GM19239 (cell line): ENCODE data around the gene ME3.

Source experiments
- DNase-seq: peaks from one replicate; pipeline ENCODE4 v3.0.0; 2011; ENCODE audit warnings: low spot score; ENCODE audit not compliant: insufficient read length
- FAIRE-seq: peaks from 2 replicates; lab custom pipeline; 2011; peaks lifted over from hg19 to GRCh38; lab: Jason Lieb, UNC

ME3 gene

DNA sequence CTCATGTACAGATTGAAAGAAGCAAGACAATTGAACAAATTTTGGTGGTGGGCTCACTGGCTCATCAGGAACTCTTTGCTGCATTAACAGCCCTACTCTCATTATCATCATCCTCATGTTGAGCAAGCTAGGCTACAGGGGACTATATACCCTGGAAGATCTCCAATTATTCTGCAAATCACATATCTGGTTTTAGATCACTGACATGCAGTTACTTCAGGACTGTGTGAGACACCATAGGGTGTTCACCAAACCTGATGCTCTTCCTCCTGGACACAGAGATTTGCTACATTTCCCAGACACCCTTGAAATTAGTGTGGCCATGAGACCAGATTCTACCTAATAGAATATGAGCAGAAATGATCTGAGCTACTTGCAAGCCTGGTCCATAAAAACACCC lies 23.0 kb upstream of the ME3 start:
- FAIRE-seq (no peak), DNase-seq (no peak)

GRCh38 chr11:86693518-86693917 lies 21.1 kb upstream of the ME3 start:
- DNase-seq (no peak), FAIRE-seq (no peak)

- DNase-seq, result no peak
- no peak for FAIRE-seq
These were observed 20.3 kb upstream of the ME3 start for GRCh38 chr11:86692746-86693145.

DNA sequence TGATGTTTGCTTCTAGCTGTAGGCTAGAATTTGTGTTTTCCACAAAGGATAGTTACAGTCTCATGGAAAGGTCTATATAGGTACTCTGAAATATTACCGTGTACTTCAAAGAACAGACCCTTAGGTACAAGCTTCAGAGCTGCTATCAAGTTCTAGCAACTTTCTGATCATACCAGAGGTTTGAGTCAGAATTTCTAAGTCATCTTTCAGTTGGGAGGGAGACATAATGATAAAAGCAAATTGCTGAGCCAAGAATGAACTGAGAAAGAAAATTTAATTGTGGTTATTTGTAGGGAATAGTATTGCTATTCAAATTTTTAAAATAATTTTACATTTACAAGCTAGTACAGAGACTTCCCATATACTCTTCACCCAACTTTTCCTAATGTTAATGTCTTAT lies 19.9 kb upstream of the ME3 start:
- FAIRE-seq (no peak), DNase-seq (no peak)

- DNase-seq (no peak), FAIRE-seq (no peak)
These were observed 16.2 kb upstream of the ME3 start for GRCh38 chr11:86688398-86689179.

DNA sequence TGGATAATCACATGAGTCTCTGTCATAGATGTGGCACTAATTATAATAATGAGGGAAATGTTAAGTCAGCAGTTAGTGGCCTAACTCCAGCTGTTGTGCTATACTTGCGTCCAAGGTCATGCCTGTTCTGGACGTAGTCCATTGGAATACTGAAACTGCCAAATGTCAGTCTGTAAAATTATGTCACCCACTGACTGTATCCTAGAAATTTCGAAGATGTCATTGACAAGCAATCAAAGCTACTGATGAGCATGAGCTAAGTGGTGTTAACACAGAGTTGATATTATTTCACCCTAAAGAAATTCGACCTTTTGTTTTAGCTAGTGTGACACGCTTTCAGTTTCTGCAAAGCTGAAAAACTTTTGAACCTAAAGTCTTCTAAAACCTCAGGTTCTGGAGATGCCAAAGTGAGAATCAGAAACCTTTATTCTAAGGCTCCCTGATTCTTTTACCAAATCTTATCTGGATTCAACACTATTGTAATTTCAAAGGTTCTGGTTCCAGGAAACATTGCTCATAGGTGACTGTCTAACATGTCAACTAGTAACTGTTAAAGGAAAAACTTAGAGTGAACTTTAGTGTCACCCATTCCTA lies 14.9 kb upstream of the ME3 start:
- FAIRE-seq (no peak), DNase-seq (no peak)

- FAIRE-seq, result no peak
- no peak for DNase-seq
These were observed 14.1 kb upstream of the ME3 start for GRCh38 chr11:86686531-86686930.

DNA sequence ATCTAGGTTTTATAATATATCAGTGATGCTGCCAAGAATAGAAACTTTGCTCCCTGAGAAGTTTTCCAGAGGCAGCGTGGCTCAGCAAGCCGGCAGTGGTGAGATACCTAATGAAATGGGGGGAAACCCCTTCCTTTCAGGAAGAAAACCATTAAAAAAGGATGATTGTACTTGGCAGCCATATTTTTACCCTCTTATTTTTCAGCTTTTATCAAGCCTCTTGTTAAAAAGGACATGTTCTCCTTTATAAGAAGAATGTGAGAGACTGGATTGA lies 9.0 kb upstream of the ME3 start:
- FAIRE-seq, result no peak
- DNase-seq, result no peak

DNA sequence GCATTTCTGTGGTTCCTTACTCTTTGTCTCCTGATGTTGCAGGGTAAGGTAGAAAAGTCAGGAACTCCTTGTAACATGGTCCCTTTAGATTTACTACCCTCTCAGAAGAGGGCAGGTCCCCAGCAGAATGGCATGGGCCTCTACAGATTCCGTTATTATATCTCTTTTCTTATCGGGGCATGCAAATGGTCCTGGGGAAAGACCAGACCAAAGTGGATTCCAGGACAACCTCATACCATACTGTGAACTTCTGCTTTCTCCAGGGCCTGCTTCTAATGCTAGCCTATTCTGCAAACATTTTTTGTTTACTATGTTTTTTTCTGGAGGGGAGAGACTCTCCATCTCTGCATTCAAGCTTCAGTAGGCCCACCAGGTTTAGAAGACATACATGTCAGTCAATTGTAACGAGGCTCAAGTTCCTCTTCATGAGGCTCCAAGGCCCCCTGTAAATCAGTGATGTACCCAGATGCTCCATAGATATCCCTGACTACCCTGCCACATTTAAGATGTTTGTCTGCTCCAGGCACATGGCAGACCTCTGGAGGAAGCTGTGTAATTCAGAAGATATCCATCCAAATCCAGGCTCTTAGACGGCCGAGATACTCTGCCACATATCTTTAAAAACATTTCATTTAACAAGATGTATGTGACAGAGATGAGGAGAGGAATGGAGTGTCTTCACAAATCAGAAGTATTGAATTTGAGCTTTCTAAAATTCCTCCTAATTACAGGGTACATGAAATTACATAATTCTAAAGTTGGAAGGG lies 8.5 kb upstream of the ME3 start:
- FAIRE-seq (no peak), DNase-seq (no peak)

DNA sequence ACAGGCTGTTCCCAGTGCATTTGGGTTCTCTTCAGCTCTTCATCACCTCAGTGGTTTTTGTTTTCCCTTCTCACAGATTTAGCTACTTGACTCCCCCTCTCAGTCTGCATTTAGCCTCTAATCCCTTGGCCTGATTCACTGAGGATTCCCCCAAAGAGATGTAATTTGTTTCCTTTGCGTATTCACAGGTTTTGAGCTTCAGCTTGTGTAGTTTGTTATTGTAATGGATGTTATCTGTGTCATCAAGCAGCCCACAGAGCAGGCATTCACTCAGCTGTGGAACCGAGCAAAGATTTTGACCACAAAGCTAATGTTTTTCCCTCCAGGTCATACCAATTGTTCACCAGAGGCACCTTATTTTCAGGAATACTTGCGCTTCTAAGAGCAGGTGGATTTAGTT lies 6.4 kb upstream of the ME3 start:
- FAIRE-seq, result no peak
- no peak for DNase-seq

- FAIRE-seq, result no peak
- no peak for DNase-seq
These were observed 5.9 kb upstream of the ME3 start for GRCh38 chr11:86678296-86678695.

DNA sequence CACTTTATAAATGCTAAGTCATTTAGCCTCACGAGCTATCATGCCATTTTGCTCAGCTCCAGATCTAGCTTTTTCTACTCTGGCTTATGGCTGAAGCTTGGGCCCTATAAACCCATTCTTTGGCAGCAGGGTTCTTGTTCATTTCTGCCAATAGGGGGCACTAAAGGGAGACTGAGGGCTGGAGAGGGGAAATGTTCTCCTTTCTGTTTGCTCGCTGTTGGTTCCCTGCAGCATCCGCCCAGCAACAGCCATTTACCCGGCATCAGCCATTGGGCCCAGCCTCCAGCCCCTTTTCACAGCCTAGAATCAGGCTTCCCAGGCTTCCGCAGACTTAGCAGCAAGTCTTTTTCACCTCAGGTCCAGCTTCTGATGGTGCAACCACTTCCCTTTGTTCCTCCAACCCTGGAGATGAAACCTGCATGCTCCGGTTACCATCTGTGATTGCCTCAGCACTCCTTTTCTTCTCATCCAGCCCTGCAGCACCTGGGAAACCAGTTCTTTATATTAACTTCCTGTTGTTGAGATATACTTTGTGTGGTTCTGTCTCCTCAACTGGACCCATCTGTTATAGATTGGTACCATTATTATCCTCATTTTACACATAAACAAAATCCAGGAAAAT lies 4.2 kb upstream of the ME3 start:
- FAIRE-seq, result no peak
- DNase-seq, result no peak

DNA sequence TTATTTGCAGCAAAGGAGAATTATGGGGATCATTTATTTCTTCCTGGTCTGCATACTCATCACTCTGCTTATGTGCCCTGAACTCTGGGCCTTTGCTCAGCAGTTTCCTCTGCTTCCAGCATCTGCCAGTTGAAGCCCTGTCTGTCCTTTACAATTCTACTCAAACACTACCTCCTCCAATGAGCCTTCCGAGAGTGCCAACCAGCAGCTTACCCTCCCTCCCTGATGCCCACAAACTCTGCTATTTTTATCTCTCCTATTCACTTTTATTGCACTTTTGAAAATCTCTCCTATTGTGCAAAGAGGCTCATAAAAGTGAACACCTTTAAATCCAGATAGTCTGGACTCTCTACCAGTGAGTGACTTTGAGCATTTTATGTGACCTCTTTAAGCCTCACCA lies 3.6 kb upstream of the ME3 start:
- no peak for FAIRE-seq
- no peak for DNase-seq

DNA sequence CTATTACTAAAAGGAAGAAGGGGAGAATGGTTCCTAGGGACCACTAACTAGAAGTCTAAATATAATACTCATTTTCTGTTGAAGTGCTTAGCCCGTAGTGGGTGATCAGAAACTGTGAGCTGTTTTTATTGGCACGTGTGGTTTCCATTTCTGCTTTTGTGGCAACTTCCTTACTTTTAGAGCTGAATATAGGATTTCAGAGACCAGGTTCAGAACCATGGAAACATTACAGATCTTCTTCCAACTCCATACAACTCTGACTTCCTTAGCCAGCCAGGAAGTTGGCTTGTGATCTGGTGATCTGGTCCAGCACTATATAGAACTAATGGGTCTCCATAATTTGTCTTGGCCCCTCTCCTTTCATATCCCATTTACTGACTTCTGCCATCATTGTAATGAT lies 2.6 kb upstream of the ME3 start:
- no peak for DNase-seq
- FAIRE-seq, result no peak

- FAIRE-seq (no peak), DNase-seq (no peak)
These were observed 1.7 kb upstream of the ME3 start for GRCh38 chr11:86673872-86674750.

DNA sequence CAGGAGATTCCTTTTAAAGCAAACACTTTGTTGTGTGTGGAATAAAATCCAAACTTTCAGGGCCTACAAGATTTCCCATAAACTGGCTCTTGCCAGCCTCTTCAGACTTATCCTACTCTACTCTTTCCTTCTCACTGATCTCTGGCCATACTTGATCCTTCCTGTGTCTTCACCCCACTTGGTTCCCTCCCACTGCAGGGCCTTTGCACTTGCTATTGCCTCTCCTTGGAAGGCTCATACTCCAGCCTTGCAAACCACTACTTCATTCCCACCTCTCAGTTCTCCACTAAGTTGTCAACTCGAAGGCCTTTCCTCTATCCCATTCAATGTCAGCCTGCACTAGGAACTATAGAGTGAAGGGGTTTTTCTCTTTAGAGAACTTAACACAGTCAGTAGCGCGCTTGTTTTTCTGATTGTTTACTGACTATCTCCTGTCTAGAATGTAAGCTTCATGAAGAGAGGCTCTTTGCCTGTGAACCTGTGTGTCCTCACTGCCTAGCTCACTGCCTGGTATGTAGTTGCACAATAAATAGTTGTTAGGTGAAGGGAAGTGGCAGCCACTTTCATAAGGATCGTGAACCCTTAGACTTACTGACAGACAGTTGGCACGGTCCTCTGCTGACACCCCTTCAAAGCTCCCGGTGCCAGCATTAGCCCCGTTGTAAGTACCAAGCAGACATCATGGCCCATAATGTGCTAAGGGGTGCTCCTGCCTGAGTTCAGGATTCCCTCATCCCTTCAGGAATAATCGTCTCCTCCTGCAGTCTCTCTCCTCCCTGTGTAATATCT lies 833 bp upstream of the ME3 start:
- no peak for FAIRE-seq

DNA sequence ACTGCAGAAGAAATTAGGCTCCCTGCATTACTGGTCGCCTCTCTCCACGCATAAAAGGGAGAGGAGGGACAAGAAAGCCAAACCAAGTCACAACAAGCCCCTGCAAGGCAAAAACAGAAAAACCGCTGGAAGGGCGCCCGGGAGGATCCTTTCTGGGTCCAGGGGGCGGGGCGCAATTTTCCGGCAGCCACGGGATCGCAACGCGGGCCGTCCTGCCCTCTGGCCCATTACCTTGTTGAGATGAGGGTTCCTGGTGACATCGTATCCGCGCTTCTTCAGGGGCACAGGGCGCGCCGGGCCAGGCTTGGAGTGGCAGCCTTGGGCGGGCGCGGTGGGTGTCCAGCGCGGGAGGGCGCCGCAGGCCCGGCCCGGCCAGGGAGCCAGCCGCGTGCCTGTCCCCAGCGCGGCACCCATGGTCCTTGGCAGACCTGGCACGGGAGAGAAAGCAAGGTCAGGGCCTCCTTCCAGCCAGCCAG lies 847 bp downstream of the ME3 start:
- FAIRE-seq (no peak), DNase-seq (no peak)

More for the DNA sequence above, 833 bp upstream of the ME3 start:
- DNase-seq, result no peak

- no peak for FAIRE-seq
- DNase-seq, result no peak
These were observed 1.5 kb downstream of the ME3 start for GRCh38 chr11:86670911-86671310.

DNA sequence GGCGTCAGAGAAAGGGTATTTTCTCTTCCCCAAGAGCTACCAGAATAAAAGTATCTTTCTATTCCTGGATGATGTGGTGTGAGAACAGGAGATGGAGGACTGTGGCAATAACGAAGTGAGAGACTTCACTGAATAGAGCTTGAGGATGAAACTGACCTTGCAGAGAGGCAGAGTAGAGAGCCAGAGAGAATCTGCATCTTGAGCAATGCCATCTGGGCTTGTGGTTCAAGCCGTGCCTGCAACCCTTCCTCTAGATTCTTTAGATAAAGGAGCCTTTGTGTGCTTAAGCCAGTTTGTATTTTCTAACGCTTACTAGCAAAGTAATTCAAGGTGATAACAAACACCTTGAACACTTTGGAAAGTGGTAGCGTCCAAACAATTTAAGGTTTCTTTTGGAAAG lies 2.2 kb downstream of the ME3 start:
- FAIRE-seq, result no peak

More for the DNA sequence above, 2.2 kb downstream of the ME3 start:
- no peak for DNase-seq
